Bone marrow (tissue), 2 donors: ENCODE measurements around the gene HTD2.

ENCODE experiments used
- DNase-seq, 2 donors: peaks; one replicate each; lab custom pipeline; 2025; lab: John Stamatoyannopoulos, UW

HTD2 gene

DNA sequence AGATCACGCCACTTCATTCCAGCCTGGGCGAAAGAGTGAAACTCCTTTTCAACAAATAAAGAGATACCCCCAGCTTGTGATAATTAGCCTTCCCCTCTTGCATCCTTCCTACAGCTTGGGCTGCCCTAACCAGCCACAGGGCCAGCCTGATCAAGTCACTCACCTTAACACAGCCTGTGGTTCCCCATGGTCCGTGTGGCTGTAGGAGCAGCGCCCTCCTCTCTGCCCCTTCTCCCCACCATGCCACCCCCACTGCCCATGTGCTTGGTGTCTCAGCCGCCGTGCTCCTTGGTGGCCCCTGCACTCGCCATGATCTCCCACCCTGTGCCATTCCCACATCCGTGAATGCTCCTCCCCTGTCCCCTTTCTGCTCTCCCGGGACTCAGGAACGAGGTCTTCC lies 13.5 kb upstream of the HTD2 start:
- DNase-seq: no peak

DNA sequence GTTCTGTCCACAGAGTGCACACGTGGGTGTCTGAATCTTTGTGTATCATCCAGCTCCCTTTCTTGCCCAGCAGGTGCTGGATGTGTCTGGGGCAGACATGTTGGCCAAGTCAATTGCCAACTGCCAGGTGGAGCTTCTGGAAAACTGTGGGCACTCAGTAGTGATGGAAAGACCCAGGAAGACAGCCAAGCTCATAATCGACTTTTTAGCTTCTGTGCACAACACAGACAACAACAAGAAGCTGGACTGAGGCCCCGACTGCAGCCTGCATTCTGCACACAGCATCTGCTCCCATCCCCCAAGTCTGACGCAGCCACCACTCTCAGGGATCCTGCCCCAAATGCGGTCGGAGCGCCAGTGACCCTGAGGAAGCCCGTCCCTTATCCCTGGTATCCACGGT lies 12.8 kb upstream of the HTD2 start:
- no peak for DNase-seq

GRCh38 chr3:58296269-58296668 lies 10.1 kb upstream of the HTD2 start:
- no peak for DNase-seq

GRCh38 chr3:58296843-58297242 lies 9.5 kb upstream of the HTD2 start:
- DNase-seq: no peak

DNA sequence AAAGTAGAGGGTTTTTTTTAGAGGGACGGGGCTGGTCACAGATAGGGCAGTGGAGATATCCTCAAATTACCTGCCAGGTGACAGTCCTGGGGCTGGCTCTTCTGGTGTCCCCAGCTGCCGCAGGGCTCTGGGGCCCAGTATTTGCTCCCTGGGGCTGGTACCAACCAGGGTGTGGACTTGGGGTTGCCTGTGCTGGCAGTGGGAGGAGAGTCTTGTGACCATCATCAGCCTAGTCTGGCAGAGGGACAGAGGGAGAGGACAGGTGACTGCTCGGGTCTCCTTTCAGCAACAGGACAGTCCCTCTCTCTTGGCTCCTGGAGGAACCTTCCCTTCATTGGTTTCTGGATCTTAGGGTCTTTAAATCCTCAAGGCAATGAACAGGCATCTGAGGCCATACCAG lies 8.1 kb upstream of the HTD2 start:
- no peak for DNase-seq

DNA sequence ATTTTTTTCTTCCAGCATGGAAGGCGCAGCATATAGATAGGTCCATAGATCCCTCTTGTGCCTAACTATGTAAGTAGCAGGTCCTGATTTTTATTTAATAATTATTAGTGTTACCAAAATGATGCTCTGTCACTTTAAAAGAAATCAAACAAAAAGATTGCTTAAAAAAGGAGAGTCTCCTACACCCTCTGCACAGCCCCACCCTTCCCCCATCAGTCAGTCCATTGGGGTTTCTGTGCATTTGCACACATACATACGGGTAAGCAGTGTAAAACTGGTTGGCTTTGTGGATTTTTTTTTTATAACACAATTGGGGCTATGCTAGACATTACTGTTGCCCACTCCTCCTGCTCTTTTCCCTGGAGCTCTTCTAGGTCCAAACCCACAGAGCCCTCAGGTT lies 7.2 kb upstream of the HTD2 start:
- no peak for DNase-seq

DNA sequence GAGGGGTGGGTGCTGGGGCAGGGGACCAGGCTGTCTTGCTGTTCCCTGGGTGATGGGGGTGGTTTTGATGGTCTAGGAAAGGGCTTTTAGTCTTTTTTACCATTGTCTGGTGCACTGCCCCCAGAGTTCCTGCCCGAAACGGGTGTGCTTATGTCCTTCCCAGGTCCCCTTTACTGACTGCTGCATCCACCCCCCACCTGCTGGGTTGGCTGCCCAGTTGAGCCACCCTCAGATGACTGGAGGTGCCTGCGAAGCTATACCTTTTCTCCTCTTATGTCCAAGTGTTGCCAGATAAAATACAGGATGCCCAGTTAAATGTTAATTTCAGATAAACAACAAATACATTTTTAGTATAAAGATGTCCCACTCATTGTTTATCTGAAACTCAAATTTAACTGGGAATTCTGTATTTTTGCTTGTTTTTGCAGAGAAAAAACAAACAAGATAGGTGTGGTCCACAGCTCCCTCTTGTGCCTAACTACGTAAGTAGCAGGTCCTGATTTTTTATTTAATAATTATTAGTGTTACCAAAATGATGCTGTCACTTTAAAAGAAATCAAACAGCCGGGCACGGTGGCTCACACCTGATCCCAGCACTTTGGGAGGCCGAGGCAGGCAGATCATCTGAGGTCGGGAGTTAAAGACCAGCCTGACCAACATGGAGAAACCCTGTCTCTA lies 6.3 kb upstream of the HTD2 start:
- peak in 1 of 2 donors; percentile 12 for DNase-seq

- DNase-seq: peak in 1 of 2 donors; percentile 29
Measured at GRCh38 chr3:58307639-58308215, 1.4 kb downstream of the HTD2 start.

DNA sequence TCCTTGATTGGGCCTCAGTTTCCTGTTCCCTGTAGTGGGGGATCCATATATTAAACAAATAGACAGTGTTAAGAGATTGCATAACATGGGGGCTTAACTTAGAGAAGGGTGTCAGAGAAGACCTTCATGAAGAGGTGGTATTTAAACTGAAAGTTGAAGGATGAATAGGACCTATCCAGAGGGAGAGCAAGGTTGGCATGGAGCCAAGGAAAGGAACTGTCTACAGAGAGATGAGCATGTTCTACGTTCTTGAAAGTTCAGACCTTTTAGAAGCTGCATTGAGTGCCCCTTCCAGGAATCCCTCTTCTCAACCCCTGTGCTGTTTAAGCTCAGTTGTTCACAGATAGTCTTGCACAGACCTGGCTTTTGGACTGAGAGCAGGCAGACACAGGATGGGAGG lies 2.4 kb downstream of the HTD2 start:
- DNase-seq: no peak

DNA sequence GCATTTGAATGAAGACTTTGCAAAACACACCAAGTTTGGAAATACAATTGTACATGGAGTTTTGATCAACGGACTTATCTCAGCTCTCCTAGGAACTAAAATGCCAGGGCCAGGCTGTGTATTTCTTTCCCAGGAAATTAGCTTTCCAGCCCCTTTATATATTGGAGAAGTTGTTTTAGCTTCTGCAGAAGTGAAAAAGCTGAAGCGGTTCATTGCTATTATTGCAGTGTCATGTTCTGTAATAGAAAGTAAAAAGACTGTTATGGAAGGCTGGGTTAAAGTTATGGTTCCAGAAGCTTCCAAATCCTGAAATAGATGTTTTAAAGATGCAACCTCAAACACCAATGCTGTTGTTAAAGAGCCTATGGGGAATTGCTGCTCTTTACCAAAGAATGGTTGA lies 11.5 kb downstream of the HTD2 start:
- DNase-seq: no peak

DNA sequence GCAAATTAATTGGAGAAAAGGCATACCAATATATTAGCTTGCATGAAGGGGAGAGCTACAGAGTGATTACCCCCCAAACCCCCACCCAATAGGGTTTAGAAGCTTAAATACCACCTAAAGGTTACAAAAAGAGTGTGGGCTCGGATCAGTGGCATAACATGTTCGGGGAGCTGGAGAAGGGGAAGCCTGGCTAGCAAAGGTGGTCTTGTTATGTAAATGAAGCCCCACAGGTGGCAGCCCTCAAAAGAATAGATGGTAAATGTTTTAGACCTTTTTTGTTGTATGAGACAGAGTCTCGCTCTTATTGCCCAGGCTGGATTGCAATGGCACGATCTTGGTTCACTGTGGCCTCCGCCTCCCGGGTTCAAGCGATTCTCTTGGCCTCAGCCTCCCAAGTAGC lies 15.5 kb downstream of the HTD2 start:
- no peak for DNase-seq

DNA sequence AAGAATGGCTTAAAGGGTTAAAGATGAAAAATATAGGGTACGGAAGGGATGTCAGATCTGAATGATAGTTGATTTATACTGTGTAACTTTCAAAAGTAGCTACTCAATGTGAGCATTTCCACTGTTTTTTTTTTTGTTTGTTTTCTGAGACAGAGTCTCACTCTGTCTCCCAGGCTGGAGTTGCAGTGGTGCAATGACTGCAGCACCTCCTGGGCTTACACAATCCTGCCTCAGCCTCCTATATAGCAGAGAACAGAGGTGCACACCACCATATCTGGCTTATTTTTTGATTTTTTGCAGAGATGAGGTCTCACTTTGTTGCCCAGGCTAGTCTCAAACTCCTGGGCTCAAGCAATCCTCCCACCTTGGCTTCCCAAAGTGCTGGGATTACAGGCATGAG lies 16.5 kb downstream of the HTD2 start:
- DNase-seq: no peak

- DNase-seq: no peak
Measured at GRCh38 chr3:58323529-58324390, 17.4 kb downstream of the HTD2 start.

GRCh38 chr3:58324391-58325390 lies 18.4 kb downstream of the HTD2 start:
- DNase-seq: no peak

GRCh38 chr3:58325525-58325992 lies 19.2 kb downstream of the HTD2 start:
- DNase-seq: no peak

DNA sequence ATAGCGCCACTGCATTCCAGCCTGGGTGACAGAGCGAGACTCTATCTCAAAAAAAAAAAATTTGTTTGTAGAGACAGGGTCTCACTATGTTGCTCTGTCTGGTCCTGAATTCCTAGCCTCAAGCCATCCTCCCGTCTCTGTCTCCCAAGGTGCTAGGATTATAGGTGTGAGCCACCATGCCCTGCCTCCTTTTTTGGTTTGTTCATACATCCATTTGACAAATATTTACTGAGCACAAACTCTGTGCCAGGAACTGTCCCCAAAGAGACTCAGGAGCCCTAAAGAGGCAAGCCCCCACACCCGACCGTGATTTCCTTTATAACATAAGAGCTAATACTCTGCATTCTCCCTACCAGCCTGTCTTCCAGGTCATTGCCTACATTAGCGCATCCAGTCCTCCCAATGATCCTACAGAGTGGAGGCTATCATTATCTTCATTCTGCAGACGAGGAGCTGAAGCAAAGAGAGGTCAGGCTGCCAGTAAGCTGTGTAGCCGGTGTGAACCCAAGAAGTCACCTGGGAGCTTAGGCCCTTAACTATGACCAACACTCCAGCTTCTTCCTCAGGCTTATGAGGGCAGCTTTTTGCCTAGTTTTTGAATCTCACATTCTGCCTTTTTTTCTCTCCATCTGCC lies 20.1 kb downstream of the HTD2 start:
- no peak for DNase-seq

DNA sequence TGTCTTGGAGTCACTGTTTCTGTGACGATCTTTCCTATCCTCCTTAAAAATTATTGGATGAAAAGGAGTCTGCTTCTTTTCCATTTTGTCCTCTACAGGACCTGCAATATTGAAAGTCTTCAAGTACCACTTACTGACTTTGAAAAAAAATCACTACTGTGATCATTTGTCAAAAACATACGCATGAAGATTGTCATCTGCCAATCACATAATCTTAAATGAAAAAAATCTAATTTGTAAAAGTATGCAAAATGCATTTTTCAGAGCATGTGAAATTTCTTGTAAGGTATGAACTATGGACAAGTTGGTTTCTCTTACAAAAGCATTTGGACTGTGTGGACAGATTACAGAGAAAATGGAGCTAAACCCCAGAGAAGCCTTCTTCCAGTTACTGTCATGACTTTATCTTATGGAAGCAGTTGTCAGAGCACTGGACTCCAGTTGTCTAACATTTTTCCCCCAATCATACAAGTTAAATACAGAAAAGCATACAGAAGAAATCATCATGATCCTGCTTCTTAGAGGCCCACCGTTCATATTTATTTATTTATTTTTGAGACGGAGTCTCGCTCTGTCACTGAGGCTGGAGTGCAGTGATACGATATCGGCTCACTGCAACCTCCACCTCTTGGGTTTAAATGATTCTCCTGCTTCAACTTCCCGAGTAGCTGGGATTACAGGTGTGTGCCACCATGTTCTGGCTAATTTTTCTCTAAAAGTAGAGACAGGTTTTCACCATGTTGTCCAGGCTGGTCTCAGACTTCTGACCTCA lies 23.0 kb downstream of the HTD2 start:
- DNase-seq: peak in 1 of 2 donors; percentile 7

- DNase-seq: no peak
Measured at GRCh38 chr3:58329922-58330413, 23.6 kb downstream of the HTD2 start.

DNA sequence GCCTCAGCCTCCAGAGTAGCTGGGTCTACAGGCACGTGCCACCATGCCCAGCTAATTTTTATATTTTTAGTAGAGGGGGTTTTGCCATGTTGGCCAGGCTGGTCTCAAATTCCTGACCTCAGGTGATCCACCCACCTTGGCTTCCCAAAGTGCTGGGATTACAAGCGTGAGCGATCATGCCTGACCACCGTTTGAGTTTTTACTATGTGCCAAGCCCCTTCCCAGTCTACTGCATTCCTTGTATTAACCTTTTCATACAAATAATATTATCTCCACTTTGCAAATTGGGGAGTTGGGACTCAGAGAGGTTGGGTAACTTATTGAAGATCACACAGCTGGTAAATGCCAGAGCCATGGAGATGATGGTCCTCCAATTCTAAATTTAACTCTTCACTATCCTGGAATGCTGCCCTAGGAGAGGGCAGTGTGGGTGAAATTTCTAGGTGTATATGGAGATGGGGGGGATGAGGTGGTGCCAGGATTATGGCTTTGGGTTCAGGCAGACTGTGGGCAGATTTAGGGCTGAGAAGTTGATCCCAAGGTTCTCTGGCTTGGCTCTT lies 25.4 kb downstream of the HTD2 start:
- DNase-seq: no peak

GRCh38 chr3:58332575-58333188 lies 26.4 kb downstream of the HTD2 start, which contains the start of gene PXK:
TSS of gene PXK (plus strand) at chr3:58332892. CDS start at chr3:58332989, 97 bp downstream.
- DNase-seq: peak; percentile 36 to 59
